Right lobe of liver (tissue), 6 donors: ENCODE measurements around the gene PDZD2. TPM values are rescaled to one million over a fixed set of nuclear protein-coding genes. Genes with fewer than 3 reads are reported as not detected.

Experiments
- ATAC-seq, 4 donors: fragments of 200-7000 bp; cut with Tn5 transposase; one replicate each; pipeline ENCODE4 v1.9.1; 2020; ENCODE audit warnings: mild to moderate bottlenecking in 4 of 4, moderate library complexity in 4 of 4
- DNase-seq, 3 donors: peaks; one replicate each; pipeline ENCODE4 v3.0.0-alpha.2; 2020
- H3K27ac ChIP-seq, 3 donors: fragments of 200-600 bp; one replicate each; pipeline ENCODE4 v1.8.0; 2022
- H3K27me3 ChIP-seq, 2 donors: fragments of 200-600 bp; one replicate each; pipeline ENCODE4 v1.8.0; 2022
- H3K36me3 ChIP-seq, 4 donors: fragments of 200-600 bp; sonication (generic) in 1 of 4; one replicate each; pipeline versions ENCODE4 v1.5.1 to v1.8.0; 2017 to 2022; ENCODE audit warnings: control low read depth in 1 of 4
- H3K4me1 ChIP-seq, 4 donors: fragments of 200-600 bp; sonication (generic) in 1 of 4; one replicate each; pipeline versions ENCODE4 v1.5.1 to v1.8.0; 2017 to 2022; ENCODE audit warnings: control low read depth in 1 of 4
- H3K4me3 ChIP-seq, 3 donors: fragments of 200-600 bp; one replicate each; pipeline ENCODE4 v1.8.0; 2022
- H3K9me3 ChIP-seq, 4 donors: fragments of 200-600 bp; sonication (generic) in 1 of 4; one replicate each; pipeline versions ENCODE4 v1.5.1 to v1.8.0; 2017 to 2022; ENCODE audit warnings: control low read depth in 1 of 4
- POLR2A ChIP-seq: fragments of 450-650 bp; IDR thresholded peaks from one replicate; pipeline ENCODE4 v1.6.1; 2017; ENCODE audit warnings: antibody characterized with exemption, mild to moderate bottlenecking
- WGBS: methylation state at CpG from one replicate; pipeline ENCODE4 v1.1.6; 2018; ENCODE audit warnings: low coverage, low lambda C conversion rate; ENCODE audit not compliant: insufficient coverage; ENCODE audit errors: missing lambda C conversion rate; 5-methylcytosine and 5-hydroxymethylcytosine counted together
- intact Hi-C, 2 donors: fragments of 100-400 bp; cut with DNase I; formaldehyde crosslinking; loops; one replicate each; pipeline versions ENCODE4 v1.11.2 to v1.14.1; 2022
- total RNA-seq, 6 experiments: library from RNA; depleted of rRNA in 2 of 6; stranded (reverse); fragments of >200 nt in 2 of 6; fragmentation: NEBNext Ultra II Directional in 3 of 6; extraction: Animal tissue kit (Norgen Biotek cat#: 25700) in 3 of 6; gene quantifications; one replicate each; pipeline versions ENCODE4 v1.1.0 to v1.2.4, GENCODE V29; 2016 to 2023
- TF ChIP-seq, protein P1 (sequence below), 4 donors: fragments of 200-600 bp in 3 of 4; fragments of 450-650 bp in 1 of 4; IDR thresholded peaks; one replicate each; pipeline versions ENCODE4 v1.5.1 to v1.8.0; 2016 to 2022; ENCODE audit warnings: antibody characterized with exemption in 4 of 4, mild to moderate bottlenecking in 2 of 4
- donor health status: DM: no; HTN: yes; CAD: no.
- donor health status: DM: no; HTN: no; CAD: no.
- donor health status: DM: no; HTN: no; CAD: no.
- donor health status: DM: no; HTN: yes; CAD: no.
- donor health status: DM: no; HTN: yes; CAD: no.

Gene PDZD2
- total RNA-seq, 6 experiments from 2014 or later: 0.43 to 1.9 (median 0.88) TPM

DNA sequence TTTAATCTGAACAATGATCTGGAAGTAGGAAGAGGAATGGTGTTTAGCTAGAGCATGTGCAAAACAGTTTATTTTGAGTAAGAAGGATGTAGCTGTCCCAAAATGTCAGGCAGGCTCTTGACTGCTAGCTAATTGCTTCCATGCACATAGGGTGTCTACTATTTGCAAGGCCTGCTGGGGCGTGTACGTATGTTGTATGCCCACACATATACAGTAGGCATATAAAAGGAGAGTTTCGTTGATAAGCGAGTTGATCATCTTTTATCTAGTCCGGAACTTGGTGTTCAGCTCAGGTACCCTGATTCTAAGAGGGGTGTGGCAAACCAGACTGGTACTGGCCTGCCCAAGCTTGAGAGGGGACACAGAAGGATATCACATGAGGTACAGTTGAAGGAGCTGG, 358.0 kb downstream of the PDZD2 start:
- DNase-seq (no peak), ATAC-seq (no peak)
- intact Hi-C loops: no loop called here
- H3K4me3 ChIP-seq: no peak overlapping the region
- no peaks in the 10 kb centered on the region for H3K36me3 ChIP-seq
- no peak for TF ChIP-seq POLR2A
- TF ChIP-seq, protein P1, sequence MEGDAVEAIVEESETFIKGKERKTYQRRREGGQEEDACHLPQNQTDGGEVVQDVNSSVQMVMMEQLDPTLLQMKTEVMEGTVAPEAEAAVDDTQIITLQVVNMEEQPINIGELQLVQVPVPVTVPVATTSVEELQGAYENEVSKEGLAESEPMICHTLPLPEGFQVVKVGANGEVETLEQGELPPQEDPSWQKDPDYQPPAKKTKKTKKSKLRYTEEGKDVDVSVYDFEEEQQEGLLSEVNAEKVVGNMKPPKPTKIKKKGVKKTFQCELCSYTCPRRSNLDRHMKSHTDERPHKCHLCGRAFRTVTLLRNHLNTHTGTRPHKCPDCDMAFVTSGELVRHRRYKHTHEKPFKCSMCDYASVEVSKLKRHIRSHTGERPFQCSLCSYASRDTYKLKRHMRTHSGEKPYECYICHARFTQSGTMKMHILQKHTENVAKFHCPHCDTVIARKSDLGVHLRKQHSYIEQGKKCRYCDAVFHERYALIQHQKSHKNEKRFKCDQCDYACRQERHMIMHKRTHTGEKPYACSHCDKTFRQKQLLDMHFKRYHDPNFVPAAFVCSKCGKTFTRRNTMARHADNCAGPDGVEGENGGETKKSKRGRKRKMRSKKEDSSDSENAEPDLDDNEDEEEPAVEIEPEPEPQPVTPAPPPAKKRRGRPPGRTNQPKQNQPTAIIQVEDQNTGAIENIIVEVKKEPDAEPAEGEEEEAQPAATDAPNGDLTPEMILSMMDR (IDR thresholded peaks at IDR 0.05): no peak
- 73% methylated on average over 5 of the region's 5 CpGs for whole genome bisulfite sequencing
- H3K4me1 ChIP-seq: no peaks in the 10 kb centered on the region
- no peaks in the 10 kb centered on the region for H3K9me3 ChIP-seq
- H3K27me3 ChIP-seq: no peaks in the 10 kb centered on the region
- no peak overlapping the region for H3K27ac ChIP-seq

DNA sequence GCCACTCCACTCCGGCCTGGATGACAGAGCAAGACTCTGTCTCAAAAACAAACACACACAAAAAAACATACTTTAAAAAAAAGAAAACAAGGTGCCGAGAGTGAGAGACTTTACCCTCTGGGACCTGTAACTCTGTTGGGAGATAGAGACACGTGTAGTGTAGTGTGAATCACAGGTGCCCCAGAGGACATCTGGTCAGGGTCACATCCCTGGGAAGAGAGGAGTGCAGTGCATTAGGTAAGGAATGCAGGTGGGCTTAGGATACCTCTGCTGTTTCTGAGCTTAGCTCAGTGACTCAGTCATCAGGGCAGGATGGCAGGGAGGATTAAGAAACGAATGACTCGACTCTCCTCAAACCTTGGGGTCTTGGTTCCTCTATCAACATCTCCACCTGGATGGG, 360.5 kb downstream of the PDZD2 start:
- Histone ChIP-seq H3K27ac (no peak overlapping the region), H3K9me3 (no peaks in the 10 kb centered on the region), H3K27me3 (no peaks in the 10 kb centered on the region), H3K4me1 (no peaks in the 10 kb centered on the region), H3K36me3 (no peaks in the 10 kb centered on the region), H3K4me3 (no peak overlapping the region)
- ATAC-seq: peak in 2 of 4 donors; percentile 37 to 39
- DNase-seq: no peak
- TF ChIP-seq, protein P1 (IDR thresholded peaks at IDR 0.05): no peak
- no peak for TF ChIP-seq POLR2A
- intact Hi-C loops: no loop called here
- WGBS: 32% methylated on average over 3 of the region's 5 CpGs

DNA sequence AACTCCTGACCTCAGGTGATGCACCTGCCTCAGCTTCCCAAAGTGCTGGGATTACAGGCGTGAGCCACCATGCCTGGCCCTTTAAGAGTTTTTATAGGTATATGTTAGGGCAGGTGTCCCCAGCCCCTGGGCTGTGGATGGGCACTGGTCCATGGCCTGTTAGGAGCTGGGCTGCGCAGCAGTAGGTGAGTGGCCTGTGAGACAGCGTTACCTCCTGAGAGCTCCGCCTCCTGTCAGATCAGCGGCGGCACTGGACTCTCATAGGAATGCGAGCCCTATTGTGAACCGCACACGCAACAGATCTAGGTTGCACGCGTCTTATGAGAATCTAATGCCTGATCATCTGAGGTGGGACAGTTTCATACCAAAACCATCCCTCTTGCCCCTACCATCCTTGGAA, 361.8 kb downstream of the PDZD2 start:
- Histone ChIP-seq H3K27me3 (no peaks in the 10 kb centered on the region), H3K36me3 (no peaks in the 10 kb centered on the region), H3K4me3 (no peak overlapping the region), H3K9me3 (no peaks in the 10 kb centered on the region), H3K27ac (no peak overlapping the region), H3K4me1 (no peaks in the 10 kb centered on the region)
- TF ChIP-seq POLR2A: no peak
- TF ChIP-seq, protein P1 (IDR thresholded peaks at IDR 0.05): no peak
- no peak for DNase-seq
- no peak for ATAC-seq
- no CpG with 5 or more reads among the region's 11 CpGs for WGBS
- intact Hi-C loops: no loop called here

DNA sequence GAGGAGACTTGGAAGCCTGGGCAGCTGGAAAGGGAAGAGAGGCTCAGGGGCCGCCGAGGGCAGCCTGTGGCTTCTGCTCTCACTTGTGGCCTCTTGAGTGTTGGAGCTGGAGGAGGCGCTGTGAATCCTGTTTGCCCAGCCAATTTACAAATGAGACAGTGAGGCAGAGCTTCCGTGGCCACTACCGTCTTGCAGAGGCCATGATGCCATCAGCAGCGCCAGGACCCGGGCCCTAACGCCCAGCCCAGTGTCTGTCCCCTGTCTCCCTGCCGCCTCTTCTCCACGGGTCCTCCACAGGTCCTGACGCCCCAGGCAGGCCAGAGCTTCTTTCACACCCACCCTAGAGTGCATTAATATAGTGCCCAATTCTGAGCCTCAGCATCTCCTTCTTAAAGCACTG, 362.4 kb downstream of the PDZD2 start:
- 100% methylated on average over 1 of the region's 11 CpGs for WGBS

DNA sequence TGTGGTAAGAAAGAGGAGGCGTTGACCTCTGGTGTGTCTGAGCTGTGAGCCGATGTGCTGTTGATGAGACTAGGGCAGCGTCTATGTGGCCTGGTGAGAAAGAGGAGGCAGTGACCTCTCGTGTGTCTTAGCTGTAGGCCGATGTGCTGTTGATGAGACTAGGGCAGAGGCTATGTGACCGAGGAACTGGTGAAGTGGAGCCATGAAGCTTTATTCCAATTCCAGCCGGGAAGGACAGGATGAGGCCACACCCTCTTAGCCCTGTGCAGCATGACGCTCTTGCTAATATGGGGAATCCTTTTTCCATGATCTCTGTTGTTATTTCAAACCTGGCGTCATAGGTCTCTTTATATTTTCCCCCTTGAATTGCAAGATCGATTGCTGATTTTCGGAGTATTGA, 362.8 kb downstream of the PDZD2 start:
- H3K36me3 ChIP-seq: no peaks in the 10 kb centered on the region
- H3K9me3 ChIP-seq: no peaks in the 10 kb centered on the region
- intact Hi-C loops: no loop called here
- TF ChIP-seq, protein P1 (IDR thresholded peaks at IDR 0.05): no peak
- TF ChIP-seq POLR2A: no peak
- DNase-seq (no peak), ATAC-seq (no peak)
- H3K4me1 ChIP-seq: no peaks in the 10 kb centered on the region
- no peak overlapping the region for H3K27ac ChIP-seq
- no peak overlapping the region for H3K4me3 ChIP-seq
- WGBS: 79% methylated on average over 5 of the region's 11 CpGs
- H3K27me3 ChIP-seq: no peaks in the 10 kb centered on the region

More for the DNA sequence above, 362.4 kb downstream of the PDZD2 start:
- H3K9me3 ChIP-seq: no peaks in the 10 kb centered on the region
- ATAC-seq (no peak), DNase-seq (no peak)
- H3K27ac ChIP-seq: no peak overlapping the region
- H3K27me3 ChIP-seq: no peaks in the 10 kb centered on the region
- no peaks in the 10 kb centered on the region for H3K36me3 ChIP-seq
- TF ChIP-seq POLR2A: no peak
- H3K4me1 ChIP-seq: no peaks in the 10 kb centered on the region
- no peak overlapping the region for H3K4me3 ChIP-seq
- intact Hi-C loops: no loop called here
